Adipose tissue (tissue), 3 donors: Measurements from ENCODE around the gene NDUFV2. TPM values are rescaled to one million over a fixed set of nuclear protein-coding genes. Genes with fewer than 3 reads are reported as not detected.

Experiments
- H3K27ac ChIP-seq: one replicate; pipeline ENCODE4 v1.5.1; 2013; ENCODE audit warnings: low read depth, low read length
- WGBS, 3 donors: extraction: QIAGEN DNeasy Blood & Tissue Kit; methylation state at CpG; one replicate each; pipeline ENCODE4 v1.1.7; 2013; 5-methylcytosine and 5-hydroxymethylcytosine counted together
- polyA plus RNA-seq, 3 donors: library from polyadenylated mRNA; stranded (reverse); fragments of 200-250 nt; gene quantifications; one replicate each; pipeline ENCODE4 v1.2.3, GENCODE V29; 2013
- donor health status: healthy with polysubstance abuse.
- donor health status: Bipolar disorder and iron deficiency.
- donor health status: healthy.

The NDUFV2 gene
- polyA plus RNA-seq: 100 to 1,000 TPM in 2 of 3 donors, 10 to 100 TPM in 1; 81.8 to 163 (median 152) TPM

GRCh38 chr18:9102508-9103375, at the start of gene NDUFV2:
TSS of gene NDUFV2 (plus strand) at chr18:9102699. CDS start at chr18:9102744, 45 bp downstream.
- no peak within 1 kb of the TSS for H3K27ac ChIP-seq
- WGBS, 3 donors: 4 to 9% (median 8%) methylated on average over 50 to 64 of the region's 64 CpGs

- 92 to 97% (median 93%) methylated on average over 1 of the region's 1 CpG for WGBS, 3 donors
- no peak overlapping the region for H3K27ac ChIP-seq
These were observed 48.7 kb upstream of the NDUFV2 start for GRCh38 chr18:9053814-9054213.

GRCh38 chr18:9055185-9055584, 47.3 kb upstream of the NDUFV2 start:
- H3K27ac ChIP-seq: no peak overlapping the region
- WGBS, 3 donors: 0 to 3% (median 0%) methylated on average over 1 of the region's 1 CpG

- H3K27ac ChIP-seq: no peak overlapping the region
- 91 to 100% (median 100%) methylated on average over 1 of the region's 1 CpG for WGBS, 3 donors
These were observed 46.9 kb upstream of the NDUFV2 start for GRCh38 chr18:9055626-9056025.

- 90 to 95% (median 92%) methylated on average over 3 of the region's 3 CpGs for WGBS, 3 donors
- H3K27ac ChIP-seq: no peak overlapping the region
These were observed 44.9 kb upstream of the NDUFV2 start for GRCh38 chr18:9057646-9058045.

- 45 to 61% (median 47%) methylated on average over 4 of the region's 4 CpGs for WGBS, 3 donors
- no peak overlapping the region for H3K27ac ChIP-seq
These were observed 44.1 kb upstream of the NDUFV2 start for GRCh38 chr18:9058406-9058805.

GRCh38 chr18:9062418-9062751, 40.1 kb upstream of the NDUFV2 start:
- no peak overlapping the region for H3K27ac ChIP-seq
- WGBS, 3 donors: 87 to 94% (median 92%) methylated on average over 2 of the region's 2 CpGs

GRCh38 chr18:9065864-9066263, 36.6 kb upstream of the NDUFV2 start:
- no peak overlapping the region for H3K27ac ChIP-seq
- 65 to 82% (median 68%) methylated on average over 5 of the region's 5 CpGs for WGBS, 3 donors

- H3K27ac ChIP-seq: no peak overlapping the region
- WGBS, 3 donors: 93 to 99% (median 95%) methylated on average over 4 of the region's 4 CpGs
These were observed 36.1 kb upstream of the NDUFV2 start for GRCh38 chr18:9066358-9066757.

- no peak overlapping the region for H3K27ac ChIP-seq
- WGBS, 3 donors: 95 to 97% (median 96%) methylated on average over 5 of the region's 5 CpGs
These were observed 35.6 kb upstream of the NDUFV2 start for GRCh38 chr18:9066817-9067306.

- no peak overlapping the region for H3K27ac ChIP-seq
- WGBS, 3 donors: 57 to 93% (median 82%) methylated on average over 6 of the region's 6 CpGs
These were observed 34.7 kb upstream of the NDUFV2 start for GRCh38 chr18:9067823-9068222.

- no peak overlapping the region for H3K27ac ChIP-seq
- WGBS, 3 donors: 90 to 97% (median 92%) methylated on average over 2 of the region's 2 CpGs
These were observed 34.2 kb upstream of the NDUFV2 start for GRCh38 chr18:9068346-9068745.

GRCh38 chr18:9069601-9070000, 32.9 kb upstream of the NDUFV2 start:
- WGBS, 3 donors: 29 to 57% (median 33%) methylated on average over 9 of the region's 9 CpGs
- no peak overlapping the region for H3K27ac ChIP-seq

GRCh38 chr18:9070212-9070611, 32.3 kb upstream of the NDUFV2 start:
- H3K27ac ChIP-seq: no peak overlapping the region
- WGBS, 3 donors: 81 to 86% (median 85%) methylated on average over 5 of the region's 5 CpGs

- 62 to 69% (median 67%) methylated on average over 6 of the region's 6 CpGs for WGBS, 3 donors
- H3K27ac ChIP-seq: no peak overlapping the region
These were observed 22.5 kb upstream of the NDUFV2 start for GRCh38 chr18:9079818-9080528.

GRCh38 chr18:9081940-9082339, 20.6 kb upstream of the NDUFV2 start:
- H3K27ac ChIP-seq: no peak overlapping the region
- WGBS, 3 donors: 64 to 91% (median 77%) methylated on average over 4 of the region's 4 CpGs

GRCh38 chr18:9082711-9083510, 19.6 kb upstream of the NDUFV2 start:
- WGBS, 3 donors: 58 to 73% (median 66%) methylated on average over 5 of the region's 5 CpGs

GRCh38 chr18:9086015-9086414, 16.5 kb upstream of the NDUFV2 start:
- WGBS, 3 donors: 57 to 66% (median 65%) methylated on average over 2 of the region's 2 CpGs
- no peak overlapping the region for H3K27ac ChIP-seq

More at GRCh38 chr18:9082711-9083510, 19.6 kb upstream of the NDUFV2 start:
- no peak overlapping the region for H3K27ac ChIP-seq

- WGBS, 3 donors: 86 to 98% (median 88%) methylated on average over 1 of the region's 1 CpG
- H3K27ac ChIP-seq: no peak overlapping the region
These were observed 15.9 kb upstream of the NDUFV2 start for GRCh38 chr18:9086624-9087023.
